ENCODE results near the gene PLCB4.
A peak's percentile ranks its signal among the peaks of the same experiment; 100 is the strongest.

Gene PLCB4

DNA sequence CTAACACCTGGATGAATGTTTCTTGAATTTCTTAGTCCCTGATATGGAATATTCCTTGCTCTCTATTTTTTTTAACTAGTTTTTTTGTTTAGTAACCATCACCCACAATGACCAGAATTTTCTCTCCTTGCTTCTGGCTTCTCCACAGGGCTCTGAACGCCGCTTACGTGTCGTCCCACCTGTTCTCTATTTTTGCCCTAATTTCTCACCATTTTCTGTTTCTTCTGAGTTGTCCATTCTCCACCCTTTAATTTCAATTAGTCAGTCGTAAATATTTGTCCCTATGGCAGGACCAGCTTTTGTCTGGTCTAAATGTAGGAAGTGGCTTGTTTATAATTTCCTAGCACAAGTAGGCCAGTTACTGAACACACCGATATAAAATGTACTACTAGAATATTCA, 52.3 kb downstream of the PLCB4 start:
- Histone ChIP-seq H2BK5ac (ENCODE audit: low read length) (no peak overlapping the region), H2AFZ (ENCODE audit: low read length) (no peak overlapping the region), H3K9ac (ENCODE audit: low read depth, low read length, poor library complexity) (no peak overlapping the region), H3K4ac (ENCODE audit: low read length) (no peak overlapping the region), H2BK15ac (ENCODE audit: low read length) (no peak overlapping the region), H3K18ac (ENCODE audit: low read length) (no peak overlapping the region), H3K9me3 (replicated peaks in 1 of 2; ENCODE audit: control insufficient read depth in 2 of 2, insufficient read depth in 1 of 2, low read depth in 1 of 2, low read length in 2 of 2) (no peaks in the 10 kb centered on the region), H4K8ac (ENCODE audit: low read depth, low read length) (no peak overlapping the region), H4K91ac (ENCODE audit: low read depth, low read length, poor library complexity) (no peak overlapping the region), H2AK5ac (ENCODE audit: low read depth, low read length) (no peak overlapping the region), H3K4me3 (ENCODE audit: low read length in 2 of 2) (no peak overlapping the region), H2BK120ac (ENCODE audit: low read depth, low read length) (no peak overlapping the region), H3K79me1 (ENCODE audit: low read depth, low read length) (no peaks in the 10 kb centered on the region), H3K23ac (ENCODE audit: low read depth, low read length, poor library complexity) (no peak overlapping the region), H3K14ac (ENCODE audit: low read length) (no peak overlapping the region), H3K4me1 (ENCODE audit: control insufficient read depth in 2 of 2, insufficient read depth in 1 of 2, low read depth in 1 of 2, low read length in 2 of 2) (no peaks in the 10 kb centered on the region), H3K36me3 (replicated peaks in 1 of 2; ENCODE audit: control insufficient read depth in 2 of 2, insufficient read depth in 2 of 2, low read length in 2 of 2) (no peaks in the 10 kb centered on the region), H3K27ac (replicated peaks; ENCODE audit: low read length) (no peak overlapping the region), H3K27me3 (ENCODE audit: control insufficient read depth in 3 of 3, insufficient read depth in 3 of 3, low read depth in 1 of 3, low read length in 3 of 3) (no peaks in the 10 kb centered on the region), H3K4me2 (ENCODE audit: insufficient read depth, low read length, poor library complexity, severe bottlenecking) (no peak overlapping the region), H2BK12ac (ENCODE audit: low read length) (no peak overlapping the region)
- no peak for DNase-seq (ENCODE audit: low spot score)
- WGBS, 2 donors (ENCODE audit: extremely low coverage in 2 of 2, insufficient read length in 2 of 2, insufficient replicate concordance in 1 of 2) = no CpG with 5 or more reads among the region's 6 CpGs

DNA sequence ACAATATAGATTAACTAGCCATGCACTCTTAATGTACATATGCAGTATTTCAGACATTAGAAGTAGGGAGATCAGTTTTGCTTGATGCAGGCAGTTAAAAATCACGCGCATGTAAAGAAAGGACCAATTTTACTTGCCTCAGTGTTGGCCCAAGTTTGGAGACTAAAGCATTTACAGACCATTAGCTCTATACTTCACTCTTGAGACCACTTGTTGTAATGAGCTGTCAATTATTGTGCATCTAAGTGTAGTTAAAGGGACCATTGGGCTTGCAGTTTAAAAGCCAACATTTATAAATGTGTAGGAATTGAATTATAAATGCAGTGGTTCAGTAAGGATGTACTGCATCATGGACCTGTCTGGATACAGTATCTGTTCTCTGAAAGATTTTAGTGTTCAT, 53.7 kb downstream of the PLCB4 start:
- Histone ChIP-seq H3K23ac (ENCODE audit: low read depth, low read length, poor library complexity) (no peak overlapping the region), H2BK120ac (ENCODE audit: low read depth, low read length) (no peak overlapping the region)

GRCh38 chr20:9126527-9126926, 57.6 kb downstream of the PLCB4 start:
- Histone ChIP-seq H3K4me1 (ENCODE audit: control insufficient read depth in 2 of 2, insufficient read depth in 1 of 2, low read depth in 1 of 2, low read length in 2 of 2) (peaks cover 0 to 3% of the 10 kb centered on the region in 2 donors), H3K9me3 (replicated peaks in 1 of 2; ENCODE audit: control insufficient read depth in 2 of 2, insufficient read depth in 1 of 2, low read depth in 1 of 2, low read length in 2 of 2) (peaks cover under 1% of the 10 kb centered on the region in 2 donors), H3K9ac (ENCODE audit: low read depth, low read length, poor library complexity) (no peak overlapping the region), H3K27ac (replicated peaks; ENCODE audit: low read length) (no peak overlapping the region), H2AFZ (ENCODE audit: low read length) (peak overlapping the region; percentile 11), H3K18ac (ENCODE audit: low read length) (no peak overlapping the region), H3K79me1 (ENCODE audit: low read depth, low read length) (no peaks in the 10 kb centered on the region), H3K14ac (ENCODE audit: low read length) (no peak overlapping the region), H2BK120ac (ENCODE audit: low read depth, low read length) (no peak overlapping the region), H3K27me3 (ENCODE audit: control insufficient read depth in 3 of 3, insufficient read depth in 3 of 3, low read depth in 1 of 3, low read length in 3 of 3) (no peaks in the 10 kb centered on the region), H3K36me3 (replicated peaks in 1 of 2; ENCODE audit: control insufficient read depth in 2 of 2, insufficient read depth in 2 of 2, low read length in 2 of 2) (no peaks in the 10 kb centered on the region), H3K4me2 (ENCODE audit: insufficient read depth, low read length, poor library complexity, severe bottlenecking) (no peak overlapping the region), H2BK12ac (ENCODE audit: low read length) (no peak overlapping the region), H2BK5ac (ENCODE audit: low read length) (no peak overlapping the region), H3K23ac (ENCODE audit: low read depth, low read length, poor library complexity) (no peak overlapping the region), H2AK5ac (ENCODE audit: low read depth, low read length) (no peak overlapping the region), H4K8ac (ENCODE audit: low read depth, low read length) (no peak overlapping the region), H4K91ac (ENCODE audit: low read depth, low read length, poor library complexity) (no peak overlapping the region), H3K4me3 (ENCODE audit: low read length in 2 of 2) (no peak overlapping the region), H2BK15ac (ENCODE audit: low read length) (no peak overlapping the region), H3K4ac (ENCODE audit: low read length) (no peak overlapping the region)
- DNase-seq (ENCODE audit: low spot score) = no peak

More for the DNA sequence above, 53.7 kb downstream of the PLCB4 start:
- Histone ChIP-seq H4K91ac (ENCODE audit: low read depth, low read length, poor library complexity) (no peak overlapping the region), H2AFZ (ENCODE audit: low read length) (no peak overlapping the region), H2BK5ac (ENCODE audit: low read length) (no peak overlapping the region), H3K18ac (ENCODE audit: low read length) (no peak overlapping the region), H3K4me3 (ENCODE audit: low read length in 2 of 2) (no peak overlapping the region), H3K4ac (ENCODE audit: low read length) (no peak overlapping the region), H2BK15ac (ENCODE audit: low read length) (no peak overlapping the region), H3K4me2 (ENCODE audit: insufficient read depth, low read length, poor library complexity, severe bottlenecking) (no peak overlapping the region), H3K9ac (ENCODE audit: low read depth, low read length, poor library complexity) (no peak overlapping the region), H4K8ac (ENCODE audit: low read depth, low read length) (no peak overlapping the region), H3K79me1 (ENCODE audit: low read depth, low read length) (no peaks in the 10 kb centered on the region), H2AK5ac (ENCODE audit: low read depth, low read length) (no peak overlapping the region), H3K4me1 (ENCODE audit: control insufficient read depth in 2 of 2, insufficient read depth in 1 of 2, low read depth in 1 of 2, low read length in 2 of 2) (peaks cover 0 to 3% of the 10 kb centered on the region in 2 donors), H3K36me3 (replicated peaks in 1 of 2; ENCODE audit: control insufficient read depth in 2 of 2, insufficient read depth in 2 of 2, low read length in 2 of 2) (no peaks in the 10 kb centered on the region), H3K14ac (ENCODE audit: low read length) (no peak overlapping the region), H3K27ac (replicated peaks; ENCODE audit: low read length) (no peak overlapping the region), H3K27me3 (ENCODE audit: control insufficient read depth in 3 of 3, insufficient read depth in 3 of 3, low read depth in 1 of 3, low read length in 3 of 3) (no peaks in the 10 kb centered on the region), H3K9me3 (replicated peaks in 1 of 2; ENCODE audit: control insufficient read depth in 2 of 2, insufficient read depth in 1 of 2, low read depth in 1 of 2, low read length in 2 of 2) (no peaks in the 10 kb centered on the region), H2BK12ac (ENCODE audit: low read length) (no peak overlapping the region)
- DNase-seq (ENCODE audit: low spot score) = no peak
- no CpG with 5 or more reads among the region's 2 CpGs for WGBS, 2 donors (ENCODE audit: extremely low coverage in 2 of 2, insufficient read length in 2 of 2, insufficient replicate concordance in 1 of 2)

- no peaks in the 10 kb centered on the region for H3K36me3 ChIP-seq (replicated peaks in 1 of 2; ENCODE audit: control insufficient read depth in 2 of 2, insufficient read depth in 2 of 2, low read length in 2 of 2)
- H3K23ac ChIP-seq (ENCODE audit: low read depth, low read length, poor library complexity) = no peak overlapping the region
- no peak overlapping the region for H2AFZ ChIP-seq (ENCODE audit: low read length)
- no peak overlapping the region for H3K14ac ChIP-seq (ENCODE audit: low read length)
- H2AK5ac ChIP-seq (ENCODE audit: low read depth, low read length) = no peak overlapping the region
- no peak overlapping the region for H3K4ac ChIP-seq (ENCODE audit: low read length)
- H4K91ac ChIP-seq (ENCODE audit: low read depth, low read length, poor library complexity) = no peak overlapping the region
- H2BK15ac ChIP-seq (ENCODE audit: low read length) = no peak overlapping the region
- H4K8ac ChIP-seq (ENCODE audit: low read depth, low read length) = no peak overlapping the region
- no peaks in the 10 kb centered on the region for H3K27me3 ChIP-seq (ENCODE audit: control insufficient read depth in 3 of 3, insufficient read depth in 3 of 3, low read depth in 1 of 3, low read length in 3 of 3)
- DNase-seq (ENCODE audit: low spot score) = no peak
- no peak overlapping the region for H2BK120ac ChIP-seq (ENCODE audit: low read depth, low read length)
- no peak overlapping the region for H3K4me3 ChIP-seq (ENCODE audit: low read length in 2 of 2)
- H2BK5ac ChIP-seq (ENCODE audit: low read length) = no peak overlapping the region
- WGBS, 2 donors (ENCODE audit: extremely low coverage in 2 of 2, insufficient read length in 2 of 2, insufficient replicate concordance in 1 of 2) = no CpG with 5 or more reads among the region's 3 CpGs
- no peak overlapping the region for H3K9ac ChIP-seq (ENCODE audit: low read depth, low read length, poor library complexity)
- peaks cover 0 to 3% of the 10 kb centered on the region in 2 donors for H3K4me1 ChIP-seq (ENCODE audit: control insufficient read depth in 2 of 2, insufficient read depth in 1 of 2, low read depth in 1 of 2, low read length in 2 of 2)
- H3K4me2 ChIP-seq (ENCODE audit: insufficient read depth, low read length, poor library complexity, severe bottlenecking) = no peak overlapping the region
- H2BK12ac ChIP-seq (ENCODE audit: low read length) = no peak overlapping the region
- H3K79me1 ChIP-seq (ENCODE audit: low read depth, low read length) = no peaks in the 10 kb centered on the region
- no peak overlapping the region for H3K27ac ChIP-seq (replicated peaks; ENCODE audit: low read length)
- H3K9me3 ChIP-seq (replicated peaks in 1 of 2; ENCODE audit: control insufficient read depth in 2 of 2, insufficient read depth in 1 of 2, low read depth in 1 of 2, low read length in 2 of 2) = peaks cover 4 to 5% of the 10 kb centered on the region in 2 donors
- no peak overlapping the region for H3K18ac ChIP-seq (ENCODE audit: low read length)
These were observed 59.7 kb downstream of the PLCB4 start for GRCh38 chr20:9128568-9128967.
